Stromal cell of bone marrow (primary cell): ENCODE results near the gene PIGA.
"Not testable (repeated sequence)": the region's sequence is repeated elsewhere in the genome, so short reads cannot be mapped to it uniquely, and the experiment has no call there.

Experiments
- DNase-seq: peaks from one replicate; pipeline ENCODE4 v3.0.0-alpha.2; 2012; ENCODE audit warnings: low read depth

Gene PIGA

DNA sequence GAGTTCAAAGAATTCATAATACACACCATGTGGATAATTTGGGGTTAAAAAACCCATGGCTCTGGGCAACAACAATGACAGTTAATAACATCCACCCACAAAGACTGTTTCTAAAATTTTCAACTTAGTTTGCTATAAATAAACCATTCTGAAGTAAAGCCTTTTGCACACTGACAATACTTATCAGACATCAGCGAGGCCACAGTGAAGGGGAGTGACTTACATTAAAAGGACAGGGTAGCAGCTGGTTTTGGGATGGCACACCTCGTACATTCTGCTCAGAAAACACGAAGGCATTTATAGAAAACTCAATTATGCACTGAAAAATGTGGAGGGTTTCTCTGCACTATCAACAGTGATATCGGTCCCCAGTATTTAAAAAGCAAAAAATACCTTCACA lies 15.0 kb downstream of the PIGA start:
- no peak for DNase-seq

DNA sequence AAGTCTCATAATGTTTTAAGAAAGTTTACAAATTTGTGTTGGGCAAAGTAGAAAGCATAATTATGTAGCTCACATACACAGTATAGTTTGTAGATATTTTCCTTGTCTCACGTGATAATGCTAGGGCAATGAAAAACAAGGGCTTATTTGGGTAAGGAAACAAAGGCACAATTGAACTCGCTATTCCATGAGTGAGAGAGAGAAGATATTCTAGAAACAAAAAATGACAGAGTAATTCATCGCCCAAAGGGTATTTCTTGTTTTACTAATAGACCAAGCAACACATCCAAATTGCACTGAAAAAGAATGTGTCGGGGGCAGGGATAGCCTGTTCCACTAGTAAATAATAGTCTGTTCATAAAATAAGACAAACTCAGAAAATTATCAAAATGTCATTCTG lies 16.2 kb downstream of the PIGA start:
- no peak for DNase-seq

DNA sequence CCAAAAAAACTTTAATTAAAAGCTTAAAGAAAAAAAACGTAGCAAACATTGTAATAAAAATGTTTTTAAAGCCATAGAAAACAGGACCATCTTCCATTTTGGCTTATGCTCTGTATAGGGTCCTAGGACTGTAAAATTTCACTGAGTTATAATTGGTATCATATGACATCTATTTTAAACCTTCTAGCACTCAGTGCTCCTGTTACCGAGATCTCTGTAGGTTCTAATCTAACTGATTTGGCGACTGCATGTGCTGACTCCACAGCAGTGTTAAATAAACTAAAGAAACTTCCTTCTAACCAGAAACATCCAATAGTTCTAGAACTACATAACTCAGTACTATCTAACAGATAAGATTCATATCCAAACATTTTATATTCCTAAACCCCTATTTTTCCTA lies 19.8 kb downstream of the PIGA start, which contains the start of gene ASB11:
ASB11 (minus strand) TSS at position 132 of the 400 bp plus-strand sequence; CDS start at position 97, 35 bp downstream.
- no peak for DNase-seq

DNA sequence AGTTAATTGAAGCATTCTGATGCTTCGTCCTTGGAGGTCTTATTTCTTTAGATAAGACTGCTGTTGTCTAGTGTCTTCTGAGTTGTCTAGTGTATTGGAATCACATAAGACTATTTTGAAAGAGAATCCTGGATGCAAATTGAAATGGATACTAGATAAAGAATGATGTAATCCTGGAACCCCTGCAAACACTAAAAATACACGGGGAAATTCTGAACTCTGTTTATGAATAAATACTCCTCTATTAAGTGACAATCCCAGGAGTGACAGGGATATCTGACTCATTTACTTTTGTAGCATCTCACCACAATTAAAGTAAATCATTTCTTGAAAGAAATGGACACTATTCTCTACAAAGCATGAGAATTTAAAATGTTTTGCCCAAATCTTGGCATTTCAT lies 20.9 kb downstream of the PIGA start:
- DNase-seq: no peak

DNA sequence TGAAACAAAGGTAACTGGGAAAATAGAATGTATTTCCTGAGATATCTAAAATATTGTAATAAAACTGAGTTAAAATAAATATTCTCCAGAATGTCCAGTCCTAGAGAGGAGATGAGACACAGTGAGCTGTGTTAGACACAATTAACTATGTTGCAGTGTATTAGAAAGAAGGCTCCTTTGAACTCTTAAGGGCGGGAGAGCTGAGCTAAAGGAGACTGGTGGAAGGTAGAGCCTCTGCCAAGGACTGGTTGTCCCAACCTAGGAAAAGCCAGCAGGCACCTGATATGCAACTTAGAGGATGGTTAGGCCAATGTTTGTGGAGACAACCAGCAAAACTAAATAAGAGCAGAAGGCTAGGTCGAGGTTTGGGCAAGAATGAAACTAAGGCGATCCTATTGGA lies 24.2 kb downstream of the PIGA start:
- DNase-seq: no peak

DNA sequence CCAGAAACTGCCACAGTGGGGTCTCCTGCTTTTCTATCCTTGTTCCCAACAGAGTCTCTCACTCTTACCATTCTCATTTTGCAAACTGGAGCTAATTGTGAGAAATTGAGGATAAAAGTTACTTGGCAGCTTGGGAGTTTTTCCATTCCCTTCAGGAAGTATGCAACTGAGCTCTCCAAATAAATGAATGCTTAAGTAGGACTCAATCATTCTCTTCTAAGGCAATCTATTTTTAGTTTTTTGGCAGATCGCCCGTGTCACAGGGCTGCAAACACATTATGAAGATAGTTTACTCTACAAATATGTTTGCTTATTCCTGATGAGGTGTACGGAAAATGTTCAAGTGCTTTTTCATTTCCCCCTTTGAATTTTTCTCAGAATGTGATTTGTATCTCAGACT lies 25.2 kb downstream of the PIGA start:
- no peak for DNase-seq

DNA sequence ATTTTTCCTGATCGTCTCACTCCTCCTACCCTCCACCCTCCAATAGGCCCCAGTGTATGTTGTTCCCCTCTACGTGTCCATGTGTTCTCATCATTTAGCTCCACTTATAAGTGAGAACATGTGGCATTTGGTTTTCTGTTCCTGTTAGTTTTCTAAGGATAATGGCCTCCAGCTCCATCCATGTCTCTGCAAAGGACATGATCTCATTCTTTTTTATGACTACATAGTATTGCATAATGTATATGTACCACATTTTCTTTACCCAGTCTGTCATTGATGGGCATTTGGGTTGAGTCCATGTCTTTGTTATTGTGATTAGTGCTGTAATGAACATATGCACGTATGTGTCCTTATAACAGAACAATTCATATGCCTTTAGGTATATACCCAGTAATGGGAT lies 29.4 kb downstream of the PIGA start:
- not testable (repeated sequence) for DNase-seq

DNA sequence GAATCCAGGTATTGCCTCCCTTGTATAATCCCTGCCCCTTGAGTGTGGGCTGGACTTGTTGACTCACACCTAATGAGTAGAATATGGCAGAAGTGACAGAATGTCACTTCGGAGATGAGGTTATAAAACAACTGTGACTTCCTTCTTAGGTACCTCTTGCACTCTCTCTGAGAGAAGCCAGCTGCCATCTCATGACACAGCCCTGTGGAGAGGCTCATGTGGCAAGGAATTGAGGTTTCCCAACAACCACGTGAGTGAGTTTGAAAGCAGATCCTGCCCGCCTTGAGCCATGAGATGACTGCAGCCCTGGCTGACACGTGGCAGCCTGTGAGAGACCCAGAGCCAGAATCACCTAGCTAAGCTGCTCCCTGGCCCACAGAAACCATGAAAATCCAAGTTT lies 33.4 kb downstream of the PIGA start:
- peak; percentile 29 for DNase-seq

DNA sequence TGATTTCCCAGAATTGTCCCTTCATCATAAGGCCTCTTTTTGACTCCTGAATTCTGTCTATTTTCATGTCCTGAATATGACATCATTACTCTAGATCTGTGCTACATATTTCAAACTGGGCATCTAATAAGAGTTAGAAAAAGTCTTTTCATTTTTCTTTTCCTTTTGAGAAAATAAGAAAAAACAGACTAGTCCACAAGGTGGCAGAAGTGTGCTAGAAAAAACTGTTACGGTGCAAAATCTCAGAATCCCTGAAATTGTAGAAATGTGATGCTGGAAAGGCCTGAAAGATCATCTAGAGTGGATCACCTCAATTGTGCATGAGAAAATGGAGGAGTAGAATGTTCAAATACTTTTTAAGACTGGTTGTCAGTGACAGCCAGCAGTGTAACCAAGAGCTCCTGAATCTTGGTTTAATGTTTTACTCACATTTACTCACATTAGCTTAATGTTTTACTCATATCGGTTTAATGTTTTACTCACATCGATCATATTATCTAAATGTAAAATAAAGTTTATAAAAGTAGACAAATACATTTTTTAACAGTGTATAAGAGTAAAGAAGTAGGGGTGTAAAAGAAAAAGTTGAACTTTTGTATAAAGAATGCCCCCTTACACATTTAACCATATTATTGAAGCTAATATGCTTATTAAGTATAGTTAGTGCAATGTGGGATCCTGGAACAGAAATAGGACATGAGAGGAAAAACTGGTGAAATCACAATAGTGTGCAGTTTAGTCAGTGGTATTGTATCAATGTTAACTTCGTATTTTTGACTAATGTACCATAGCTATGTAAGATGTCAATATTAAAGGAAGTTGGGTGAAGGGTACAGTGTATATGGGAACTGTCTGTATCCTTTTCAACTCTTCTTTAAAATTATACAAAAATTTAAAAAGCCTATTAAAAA lies 35.1 kb downstream of the PIGA start:
- no peak for DNase-seq

DNA sequence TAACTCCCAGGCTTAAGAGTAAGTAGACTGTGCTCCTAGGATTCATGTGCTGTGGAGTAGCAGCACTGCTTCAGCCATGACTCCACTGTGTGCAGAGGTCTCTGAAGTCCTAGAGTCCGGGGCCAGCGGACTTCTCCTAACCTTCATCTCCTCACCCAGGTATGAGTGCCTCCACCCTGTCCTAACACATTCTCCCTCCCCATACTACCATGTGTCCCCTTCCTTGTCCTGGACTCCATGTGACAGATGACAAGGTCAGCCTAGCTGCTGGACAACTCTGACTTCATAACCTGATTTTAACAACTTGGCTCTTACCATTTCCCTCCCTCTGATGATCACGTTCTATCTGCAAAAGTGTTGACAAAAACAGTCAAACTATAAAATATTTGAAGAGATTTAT lies 36.5 kb downstream of the PIGA start:
- no peak for DNase-seq

DNA sequence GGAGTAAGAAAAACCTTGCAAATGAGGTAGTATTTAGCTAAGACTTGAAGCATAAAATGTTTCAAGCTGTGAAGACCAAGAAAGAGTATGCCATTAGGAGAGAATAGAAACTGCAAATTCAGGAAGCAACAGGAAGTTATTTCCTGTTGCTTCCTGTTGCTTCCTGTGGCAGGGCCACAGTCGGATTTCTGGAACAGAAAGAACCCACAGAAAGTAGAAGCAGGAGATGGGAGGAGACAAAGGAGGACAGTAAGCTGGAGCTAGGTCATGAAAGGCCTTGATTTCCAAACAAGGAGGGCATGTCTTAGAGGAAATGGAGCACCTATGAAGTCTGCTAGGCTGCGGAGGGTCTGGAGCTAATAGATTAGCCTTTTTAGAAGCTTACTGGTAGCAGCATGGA lies 37.1 kb downstream of the PIGA start:
- DNase-seq: no peak

DNA sequence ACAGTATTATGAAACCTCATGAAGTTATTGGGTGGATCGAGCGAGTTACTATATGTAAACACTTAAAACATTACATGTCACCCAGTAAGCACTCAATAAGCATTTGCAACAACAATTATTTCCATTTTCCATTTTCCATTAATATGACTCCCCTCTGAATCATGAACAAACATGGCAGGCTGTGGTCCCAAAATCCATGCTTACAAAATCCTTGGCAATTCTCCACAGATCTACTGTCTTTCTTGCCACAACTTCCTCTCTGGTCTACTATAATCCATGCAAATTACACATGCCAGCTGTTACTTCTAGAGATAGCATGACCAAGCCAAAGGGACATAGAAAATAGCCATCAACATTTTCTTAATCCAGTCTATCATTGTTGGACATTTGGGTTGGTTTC lies 41.9 kb downstream of the PIGA start:
- no peak for DNase-seq

DNA sequence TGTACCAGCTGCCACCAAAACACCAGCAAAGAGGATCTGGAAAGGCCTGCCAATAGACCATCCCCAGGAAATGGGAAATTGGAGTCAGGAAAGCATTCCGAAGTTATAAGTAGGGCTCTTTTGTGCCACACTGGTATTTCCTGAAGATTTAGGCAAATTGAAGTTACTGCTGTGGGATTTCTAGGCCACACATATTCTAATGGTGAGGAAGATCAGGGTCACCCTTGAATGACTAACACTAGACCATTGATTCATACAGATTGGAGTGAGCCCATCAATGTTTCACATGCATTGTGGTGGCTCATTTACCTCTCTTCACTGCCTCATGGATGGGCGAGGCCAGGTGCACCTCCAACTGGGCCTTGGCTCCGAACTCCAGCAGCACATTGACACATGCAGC lies 42.5 kb downstream of the PIGA start:
- no peak for DNase-seq

DNA sequence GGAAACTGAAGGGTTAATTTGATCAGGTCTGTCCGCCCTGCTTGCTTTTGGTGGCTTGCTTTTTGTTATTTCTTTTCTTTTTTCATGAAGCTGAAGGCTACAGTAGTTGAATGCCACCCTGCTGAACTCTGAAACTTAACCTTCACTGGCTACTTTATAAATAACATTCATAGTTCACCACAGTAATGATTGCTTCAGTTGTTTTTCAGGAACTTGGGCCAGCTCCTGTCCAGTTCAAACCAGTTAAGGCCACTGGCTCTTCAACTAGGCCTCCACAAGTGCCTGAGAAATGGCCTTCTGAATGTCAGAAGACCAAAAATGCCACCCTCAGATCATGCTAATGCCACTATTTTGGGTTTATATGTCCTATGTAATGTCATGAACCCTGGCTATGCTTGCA lies 57.7 kb downstream of the PIGA start:
- no peak for DNase-seq

DNA sequence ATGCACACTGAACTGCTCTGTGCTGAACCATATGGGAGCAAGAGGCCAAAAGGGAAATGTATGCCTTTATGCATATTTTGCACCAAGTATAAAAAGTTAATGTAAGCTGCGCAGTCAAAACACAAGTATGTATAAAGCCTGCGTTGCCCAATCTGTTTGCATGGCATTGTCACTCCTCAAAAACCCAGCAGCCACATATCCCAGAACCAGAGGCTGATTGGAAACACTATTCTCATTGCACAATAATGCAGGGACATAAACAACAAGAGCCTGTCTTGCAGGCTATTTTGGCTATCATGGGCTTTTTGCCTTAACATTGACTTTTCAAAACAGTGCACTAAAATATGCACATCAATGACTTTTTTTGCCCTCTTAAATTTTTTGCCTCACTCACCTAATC lies 60.4 kb downstream of the PIGA start:
- no peak for DNase-seq

DNA sequence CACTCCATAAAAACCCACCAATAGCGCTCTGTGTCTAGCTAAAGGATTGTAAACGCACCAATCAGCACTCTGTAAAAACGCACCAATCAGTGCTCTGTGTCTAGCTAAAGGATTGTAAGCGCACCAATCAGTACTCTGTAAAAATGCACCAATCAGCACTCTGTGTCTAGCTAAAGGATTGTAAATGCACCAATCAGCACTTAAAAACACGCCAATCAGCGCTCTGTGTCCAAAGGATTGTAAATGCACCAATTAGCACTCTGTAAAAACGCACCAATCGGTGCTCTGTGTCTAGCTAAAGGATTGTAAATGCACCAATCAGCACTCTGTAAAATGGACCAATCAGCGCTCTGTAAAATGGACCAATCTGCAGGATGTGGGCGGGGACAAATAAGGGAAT lies 62.0 kb downstream of the PIGA start:
- not testable (repeated sequence) for DNase-seq

DNA sequence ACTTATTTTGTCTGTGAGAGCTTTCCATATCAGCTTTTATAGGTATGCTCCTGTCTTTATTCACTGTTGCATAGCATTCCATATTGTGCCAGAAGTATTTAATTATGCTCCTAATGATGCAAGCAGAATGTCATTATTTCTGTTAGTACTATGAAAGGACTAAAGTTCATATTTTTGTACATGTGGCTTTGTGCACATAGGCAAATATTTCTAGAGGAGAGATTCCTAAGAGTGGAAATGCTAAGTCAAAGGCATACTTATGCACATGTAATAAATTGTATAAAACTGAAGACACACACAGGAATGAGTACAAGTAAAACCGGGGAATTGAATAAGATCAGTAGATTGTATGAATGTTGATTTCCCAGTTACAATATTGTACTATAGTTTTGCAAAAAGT lies 63.6 kb downstream of the PIGA start:
- DNase-seq: no peak

DNA sequence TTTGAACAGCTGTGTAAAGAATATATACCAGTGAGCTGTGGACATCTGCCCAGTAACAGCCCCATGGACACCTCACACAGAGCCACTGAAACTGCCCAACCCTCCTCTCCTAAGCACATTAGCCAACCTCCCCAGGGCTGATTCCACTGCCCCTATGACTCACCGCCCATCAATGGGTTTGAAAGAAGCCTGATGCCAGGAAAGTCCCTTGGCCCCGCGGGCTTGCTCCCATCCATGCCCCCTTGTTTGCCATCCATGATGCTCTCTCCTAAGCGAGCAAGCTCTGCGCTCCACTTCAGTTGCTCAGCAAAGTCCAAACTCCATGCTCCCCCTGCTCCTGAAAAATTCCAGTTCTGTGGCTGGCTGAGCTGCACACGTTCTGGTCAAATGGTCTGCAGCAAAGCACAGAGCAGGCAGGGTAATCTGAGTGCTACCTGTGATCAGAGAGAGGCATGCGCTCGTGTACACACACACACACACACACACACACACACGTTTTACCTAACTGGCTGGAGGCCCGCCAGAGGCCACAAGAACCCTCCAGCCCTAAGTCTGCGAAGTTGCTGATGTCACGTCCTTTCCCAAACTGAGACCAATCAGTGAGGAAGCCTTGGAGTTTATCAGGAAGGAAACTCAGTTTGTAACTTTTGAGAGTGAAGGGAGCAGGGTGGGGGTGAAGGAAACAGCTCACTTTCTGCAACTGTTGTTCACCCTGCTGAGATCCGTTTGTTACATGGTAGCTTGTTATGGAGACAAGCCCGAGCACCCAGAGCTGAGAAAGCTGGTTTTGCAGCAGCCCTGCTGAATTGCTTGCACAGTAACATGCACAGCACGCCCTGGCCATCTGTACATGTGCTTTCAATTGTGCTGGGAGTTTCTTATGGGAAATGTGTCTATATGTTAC lies 65.5 kb downstream of the PIGA start, which contains the start of gene ASB9:
ASB9 (minus strand) TSS at position 466 of the 904 bp plus-strand sequence; CDS start at position 257, 209 bp downstream.
- DNase-seq: no peak
